ENCODE results near the gene NCKIPSD.

The NCKIPSD gene

DNA sequence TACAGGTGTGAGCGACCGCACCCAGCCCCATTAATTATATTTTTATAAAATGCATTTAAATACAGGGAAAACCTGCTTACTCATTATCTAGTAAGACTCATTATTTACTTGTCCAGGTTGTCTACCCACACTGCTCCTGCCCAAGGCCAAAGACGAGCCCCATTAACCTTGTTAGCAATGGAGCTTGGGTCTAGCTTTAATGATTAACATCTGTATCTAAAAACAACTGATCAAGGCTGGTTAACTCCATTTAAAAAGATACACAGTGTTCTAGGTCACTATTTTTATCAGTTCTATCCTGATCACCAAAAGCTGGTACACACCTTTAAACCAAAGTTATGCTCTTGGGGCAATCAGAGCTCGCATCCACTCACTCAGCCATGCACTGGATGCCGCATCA is 10.4 kb upstream of the NCKIPSD start:
- no peak for DNase-seq

DNA sequence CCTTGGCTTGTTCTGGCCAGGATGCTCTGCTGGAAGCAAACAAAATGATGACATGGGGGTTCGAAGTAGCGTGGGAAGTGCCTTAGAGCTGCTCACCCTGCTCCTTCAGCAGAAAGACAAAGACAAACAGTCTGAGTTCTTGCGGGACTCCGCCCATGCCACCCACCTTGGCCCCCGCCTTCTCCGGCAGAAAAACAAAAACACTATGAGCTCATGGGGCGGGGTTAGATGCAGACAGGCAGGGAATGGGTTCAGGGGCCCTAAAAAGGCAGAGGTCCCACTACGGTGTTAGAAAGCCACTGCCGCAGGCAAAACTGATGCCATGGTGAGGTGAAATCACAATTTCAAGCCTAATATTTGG is 9.7 kb upstream of the NCKIPSD start:
- no peak for DNase-seq

DNA sequence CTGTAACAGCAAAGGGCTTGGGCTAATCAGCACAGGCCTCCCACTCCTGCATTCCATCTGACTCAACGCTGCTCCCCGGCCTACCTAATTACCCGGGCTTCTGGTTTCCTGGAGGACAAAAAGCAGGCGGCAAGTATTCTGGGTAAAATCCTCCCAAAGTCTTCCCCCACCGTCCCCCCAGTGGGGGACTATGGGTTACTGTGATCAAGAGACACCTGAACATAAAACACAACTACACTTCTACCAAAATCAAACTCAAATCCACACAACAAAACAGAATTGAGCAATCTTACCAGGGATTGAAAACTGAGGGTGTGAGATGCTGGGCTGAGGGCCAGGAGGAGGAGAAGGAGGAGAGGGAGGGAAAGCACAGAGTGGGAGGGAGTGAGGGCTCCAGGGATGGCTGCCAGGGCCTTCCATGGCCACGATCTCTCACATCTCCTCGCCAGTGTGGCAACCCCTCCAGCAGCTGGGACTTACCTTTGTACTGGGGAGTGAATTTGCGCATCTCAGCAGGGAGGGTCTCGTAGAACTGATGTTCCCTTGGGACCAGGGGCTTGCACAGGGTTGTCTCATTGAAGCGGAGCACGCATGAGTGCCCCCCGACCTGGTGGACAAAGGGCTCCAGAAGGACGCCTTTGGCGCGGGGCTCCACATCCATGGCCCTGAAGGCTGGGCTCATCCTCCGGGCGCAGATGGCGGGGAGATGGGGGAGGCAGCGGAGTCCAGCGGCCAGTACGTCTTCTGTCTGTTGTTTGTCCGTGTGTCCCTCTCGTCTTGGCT is 9.1 kb upstream of the NCKIPSD start:
- DNase-seq, result no peak

DNA sequence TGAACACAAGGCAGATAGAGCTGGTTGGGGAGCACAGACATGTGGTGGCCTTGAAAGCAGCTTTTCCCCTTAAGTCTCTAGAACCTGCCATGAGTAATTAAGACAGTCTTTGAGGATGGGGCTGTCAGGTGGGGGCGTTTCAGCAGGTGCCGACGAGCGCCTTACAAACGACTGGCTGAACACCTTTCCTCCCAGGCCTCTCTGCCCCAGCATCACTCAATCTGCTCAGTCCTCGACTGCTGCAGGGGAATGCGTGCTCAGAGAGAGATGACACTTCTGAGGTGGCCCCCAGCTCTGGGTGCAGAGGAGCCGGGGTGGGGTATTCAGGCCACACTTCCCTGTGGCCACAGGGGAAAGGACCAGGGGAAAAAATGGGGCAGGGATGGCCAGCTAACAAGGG is 8.1 kb upstream of the NCKIPSD start:
- no peak for DNase-seq

DNA sequence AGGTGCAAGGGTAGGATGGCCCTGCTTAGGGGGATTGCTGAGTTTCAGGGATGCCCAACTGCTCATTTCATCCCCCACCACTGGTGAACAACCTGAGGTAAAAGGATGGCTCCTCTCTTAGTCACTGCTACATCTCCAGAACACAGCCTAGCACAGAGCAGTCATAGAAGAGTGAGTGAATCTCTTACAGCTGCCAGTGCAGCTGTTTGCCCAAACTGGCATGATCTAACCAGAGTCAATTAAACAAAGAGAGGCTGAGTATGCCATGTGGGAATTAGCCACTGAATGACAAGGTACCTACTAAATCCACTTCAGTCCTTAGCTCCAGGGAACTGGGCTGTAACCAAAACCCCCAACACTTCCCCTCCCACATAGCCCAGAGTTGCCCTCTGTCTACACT is 6.8 kb upstream of the NCKIPSD start:
- DNase-seq, result no peak

DNA sequence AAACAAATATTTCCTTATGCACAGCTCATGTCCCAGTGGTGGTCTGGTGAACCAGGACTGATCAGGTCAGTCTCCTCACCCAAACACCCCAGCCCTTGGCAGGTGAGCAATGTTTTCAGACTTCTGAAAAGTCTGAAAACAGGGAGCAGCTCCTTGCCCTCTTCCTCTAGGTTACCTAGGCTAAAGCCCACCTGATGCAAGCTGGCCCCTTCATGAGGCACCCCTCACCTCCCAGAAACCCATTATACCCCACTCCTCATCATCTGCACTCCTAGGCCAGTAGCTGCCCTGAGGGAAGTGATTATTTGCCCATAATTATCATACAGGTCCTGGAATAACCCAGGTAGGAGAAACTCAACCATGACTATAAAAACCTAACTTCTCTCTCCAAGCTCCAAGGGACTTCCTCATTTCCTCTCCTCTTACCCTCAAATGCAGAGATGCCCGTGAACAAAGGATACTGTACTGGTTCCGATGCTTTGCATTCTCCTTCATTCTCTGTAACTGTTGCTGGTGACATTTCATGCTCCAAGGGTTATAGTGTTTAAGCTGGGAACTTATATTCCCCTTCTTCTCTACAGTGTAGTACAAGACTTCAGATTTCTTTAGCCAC is 5.2 kb upstream of the NCKIPSD start:
- DNase-seq, result no peak

DNA sequence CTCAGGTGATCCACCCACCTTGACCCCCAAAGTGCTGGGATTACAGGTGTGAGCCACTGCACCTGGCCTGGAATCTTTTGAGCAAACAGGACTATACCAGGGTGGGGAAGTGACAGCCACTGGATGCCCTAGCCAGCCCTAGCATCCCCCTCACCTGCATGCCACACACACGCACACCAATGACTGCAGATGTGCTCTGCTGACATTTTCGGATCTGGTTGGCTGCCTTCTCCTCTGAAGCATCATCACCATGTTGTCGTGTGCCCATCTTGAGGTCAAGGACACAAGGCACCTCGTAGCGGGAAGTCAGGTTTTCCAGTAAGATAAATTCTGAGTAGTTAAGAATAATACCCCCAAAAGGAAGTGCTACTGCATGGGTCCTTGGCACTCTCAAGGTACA is 3.7 kb upstream of the NCKIPSD start:
- no peak for DNase-seq

DNA sequence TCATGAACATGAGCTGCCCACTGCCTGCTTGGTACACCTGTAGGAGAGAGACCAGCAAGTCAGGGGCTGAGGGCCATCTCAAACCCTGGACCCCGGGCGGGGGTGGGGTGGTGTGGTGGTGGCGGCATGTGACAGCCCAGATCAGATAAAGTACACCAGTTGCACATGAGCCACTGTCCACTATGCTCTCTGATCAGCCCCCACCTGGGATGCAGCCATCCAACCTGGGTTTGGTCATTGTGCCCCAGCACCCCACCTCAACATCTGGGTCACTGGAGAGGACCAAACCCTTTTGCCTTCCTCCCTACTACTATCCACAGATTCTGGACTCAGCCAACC is 3.0 kb upstream of the NCKIPSD start:
- DNase-seq, result no peak

DNA sequence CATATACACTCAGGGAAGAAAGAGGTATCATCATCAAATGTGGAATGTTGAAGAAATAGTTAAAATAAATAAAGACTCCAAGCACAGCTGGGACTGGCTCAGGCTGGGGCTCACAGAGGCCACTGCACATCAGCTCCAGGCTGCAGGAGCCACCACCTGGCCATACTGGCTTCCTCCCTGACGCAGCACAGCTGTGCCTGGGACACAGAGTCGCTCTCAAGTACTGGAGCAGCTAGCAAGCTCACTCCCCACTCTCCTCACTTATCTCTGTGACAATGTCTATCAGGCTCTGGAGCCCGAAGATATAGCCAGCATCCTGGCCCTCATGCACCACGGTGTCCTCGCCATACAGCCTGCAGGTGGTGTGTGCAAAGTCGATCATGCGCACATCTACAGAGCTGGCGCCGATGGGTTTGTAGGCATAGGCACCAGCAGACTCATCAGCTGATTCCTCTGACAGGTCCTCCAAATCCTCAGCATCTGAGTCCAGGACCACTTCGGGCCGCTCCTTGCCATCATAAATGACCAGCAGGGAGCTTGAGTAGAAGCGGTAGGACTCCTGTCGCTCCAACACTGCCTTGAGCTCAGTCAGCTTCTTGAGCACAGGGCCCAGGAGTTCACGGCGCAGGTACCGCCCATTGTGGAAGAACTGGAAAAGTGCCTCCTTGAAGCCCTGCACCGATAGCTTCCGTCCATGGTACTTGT is 2.5 kb upstream of the NCKIPSD start:
- DNase-seq, result no peak

DNA sequence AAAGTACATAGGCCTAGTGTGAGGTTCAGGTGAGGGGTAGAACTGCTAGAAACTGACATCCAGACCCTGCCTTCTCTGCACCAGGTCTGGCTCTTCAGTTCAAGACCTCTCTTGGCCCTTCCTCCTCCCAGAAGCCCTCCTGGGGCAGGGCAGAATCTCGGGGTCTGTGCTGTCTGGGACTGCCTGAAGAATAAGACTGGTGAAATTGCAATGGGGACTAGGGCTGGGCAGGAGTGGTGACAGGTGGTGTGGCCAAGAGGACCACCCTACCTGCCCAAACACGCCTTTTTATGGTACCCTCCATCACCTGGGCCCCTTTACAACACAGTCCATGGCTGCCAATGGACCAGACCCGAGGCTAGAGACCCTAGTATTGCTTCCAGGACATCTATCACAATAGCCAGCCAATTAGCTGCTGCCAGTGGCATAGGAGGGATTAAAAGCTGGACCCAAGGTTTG is 1.5 kb upstream of the NCKIPSD start:
- DNase-seq, result no peak

DNA sequence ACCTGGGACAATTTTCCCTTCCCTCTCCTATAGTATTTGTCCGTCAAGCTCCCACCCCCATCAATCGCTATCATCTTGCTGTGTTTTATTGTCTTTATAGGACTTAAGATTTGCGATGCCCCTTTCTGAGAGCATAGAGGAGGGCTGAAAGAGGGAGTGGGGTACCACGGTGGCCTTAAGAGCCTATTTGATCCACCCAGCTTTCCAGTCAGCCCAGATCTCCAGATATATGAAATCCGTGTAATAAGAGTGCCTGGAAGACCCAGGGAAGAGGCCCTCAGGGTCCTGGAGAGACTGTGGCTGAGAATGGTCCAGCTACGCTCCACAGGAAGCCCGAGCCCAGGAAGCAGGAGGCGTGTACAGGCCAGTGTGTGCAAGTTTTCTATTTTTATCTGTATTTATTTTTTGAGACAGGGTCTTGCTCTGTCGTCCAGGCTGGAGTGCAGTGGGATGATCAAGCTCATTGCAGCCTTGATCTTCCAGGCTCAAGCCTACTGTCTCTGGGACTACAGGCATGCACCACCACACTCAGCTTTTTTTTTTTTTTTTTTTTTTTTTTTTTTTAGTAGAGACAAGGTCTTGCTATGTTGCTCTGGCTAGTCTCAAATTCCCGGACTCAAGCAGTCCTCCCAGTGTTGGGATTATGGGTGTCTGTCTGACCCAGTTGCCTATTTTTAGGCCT is 964 bp upstream of the NCKIPSD start:
- DNase-seq, result no peak

DNA sequence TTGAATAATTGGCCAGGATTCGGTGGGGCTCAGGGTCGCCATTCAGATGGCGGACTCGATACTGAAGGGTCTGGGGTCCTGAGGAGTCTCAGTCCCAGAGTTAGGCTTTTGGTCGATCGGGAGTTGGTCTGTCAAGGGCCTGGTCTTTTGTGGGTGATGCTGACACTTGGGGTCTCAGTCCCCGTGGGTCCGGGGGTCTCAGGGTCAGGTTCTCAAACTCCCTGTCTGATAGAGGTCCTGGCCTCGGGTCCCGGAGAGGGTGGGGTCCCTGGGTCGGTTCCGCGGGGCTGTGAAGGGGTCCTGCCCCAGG is 467 bp downstream of the NCKIPSD start:
- DNase-seq, result no peak

DNA sequence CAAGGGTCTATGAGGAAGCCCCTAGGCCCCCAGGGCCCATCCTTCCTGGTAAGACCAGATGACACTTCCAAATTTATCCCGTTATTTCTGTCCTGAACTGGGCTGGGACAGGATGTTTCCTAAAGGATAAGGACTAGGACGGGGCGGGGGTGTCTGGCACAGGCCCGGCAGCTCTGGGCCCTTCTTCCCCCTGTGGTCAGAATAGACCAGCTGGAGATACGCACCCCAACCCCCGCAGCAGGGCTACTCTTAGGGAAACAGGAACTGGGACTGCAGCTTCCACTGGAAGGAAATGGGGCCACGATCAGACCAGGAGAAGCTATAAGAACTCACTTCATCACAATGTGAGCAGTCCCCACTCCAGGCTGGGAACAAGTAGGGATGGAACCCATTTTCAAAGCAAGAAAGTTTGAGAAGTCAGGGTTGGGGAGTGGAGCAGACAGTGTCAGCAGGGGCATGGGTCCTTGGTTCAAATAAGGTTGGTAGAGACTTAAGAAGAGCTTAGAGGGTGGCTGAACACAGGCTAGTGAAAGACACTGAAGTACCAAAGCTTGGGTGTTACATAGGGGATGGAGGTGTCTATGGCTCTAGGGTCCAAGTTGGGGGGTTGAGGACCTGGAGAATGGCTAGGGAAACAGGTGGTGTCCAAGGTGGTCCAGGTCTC is 1.1 kb downstream of the NCKIPSD start:
- DNase-seq, result no peak

DNA sequence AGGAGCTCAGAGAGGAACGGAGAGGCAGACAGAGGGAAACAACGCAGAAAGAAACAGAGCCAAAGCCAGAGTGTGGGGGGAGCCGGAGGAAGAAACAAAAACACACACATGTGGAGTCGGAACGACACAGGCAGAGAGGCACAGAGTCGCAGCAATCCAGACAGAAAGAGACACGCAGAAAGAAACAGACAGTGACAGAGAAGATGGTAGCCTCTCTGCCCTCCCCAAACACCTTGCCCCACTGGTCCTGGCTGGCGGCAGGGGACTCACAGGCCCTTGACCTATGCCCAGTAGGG is 1.7 kb downstream of the NCKIPSD start:
- DNase-seq, result no peak

DNA sequence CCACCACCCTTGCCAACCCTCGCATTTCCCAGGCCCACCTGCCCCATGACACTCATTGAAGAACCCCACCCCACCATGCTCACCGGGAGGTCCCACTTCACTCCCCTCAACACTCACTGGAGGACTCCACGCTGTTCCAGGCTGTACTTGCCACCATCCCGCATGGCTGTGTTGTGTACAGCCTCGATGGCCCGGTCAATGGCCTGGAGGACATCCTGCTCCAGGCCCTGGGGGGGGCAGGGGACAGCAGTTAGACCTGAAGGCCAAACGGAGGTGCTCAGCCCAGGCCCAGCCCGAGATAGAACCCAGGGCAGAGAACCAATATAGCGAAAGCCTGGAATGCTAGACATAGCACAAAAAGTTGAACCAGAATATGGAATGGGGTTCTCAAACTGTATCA is 2.9 kb downstream of the NCKIPSD start:
- no peak for DNase-seq

DNA sequence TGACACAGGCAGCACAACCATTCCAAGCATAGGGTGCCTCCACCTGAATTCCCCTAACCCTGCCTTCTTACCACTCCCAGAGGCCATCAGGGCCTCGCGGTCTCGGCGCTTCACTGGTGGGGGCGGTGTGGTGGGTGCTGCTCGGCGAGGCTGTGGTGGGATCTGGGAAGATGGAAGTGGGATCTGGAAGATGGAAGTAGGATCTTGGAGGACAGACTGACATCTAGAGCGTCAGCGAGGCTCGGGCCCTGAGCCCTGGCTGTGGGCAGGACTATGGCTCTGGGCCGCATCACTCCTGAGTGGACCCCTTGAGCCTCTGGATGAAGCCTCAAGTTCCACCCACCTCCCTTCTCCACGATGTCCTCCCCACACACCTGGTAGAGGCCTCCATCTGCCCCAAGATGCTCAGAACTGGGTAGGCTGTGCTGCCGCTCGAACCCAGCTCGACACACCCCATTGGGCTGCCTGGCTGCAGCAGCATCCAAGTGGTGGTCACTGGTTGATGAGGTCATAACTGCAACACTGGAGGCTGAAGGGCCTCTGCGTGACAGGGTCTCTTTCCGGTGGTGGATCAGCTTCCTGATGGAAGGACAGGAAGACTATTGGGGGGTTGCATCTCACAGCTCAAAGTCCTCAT is 3.6 kb downstream of the NCKIPSD start:
- no peak for DNase-seq

DNA sequence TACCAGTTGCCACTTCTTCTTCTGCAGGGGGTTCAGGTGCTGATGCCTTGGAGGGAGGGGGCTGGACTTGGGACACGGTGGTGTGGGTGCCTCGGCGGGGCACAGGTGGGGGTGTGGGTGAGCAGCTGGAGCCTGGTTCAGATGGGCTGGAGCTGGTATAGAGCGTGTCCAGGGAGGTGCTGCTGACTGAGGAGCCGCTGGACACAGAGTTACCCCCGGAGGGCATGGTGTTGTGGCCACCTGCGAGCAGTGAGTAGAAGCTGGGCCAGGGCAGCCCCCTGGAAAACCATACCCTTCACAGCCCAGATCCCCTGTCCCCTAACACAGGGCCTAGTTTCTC is 4.2 kb downstream of the NCKIPSD start:
- no peak for DNase-seq

DNA sequence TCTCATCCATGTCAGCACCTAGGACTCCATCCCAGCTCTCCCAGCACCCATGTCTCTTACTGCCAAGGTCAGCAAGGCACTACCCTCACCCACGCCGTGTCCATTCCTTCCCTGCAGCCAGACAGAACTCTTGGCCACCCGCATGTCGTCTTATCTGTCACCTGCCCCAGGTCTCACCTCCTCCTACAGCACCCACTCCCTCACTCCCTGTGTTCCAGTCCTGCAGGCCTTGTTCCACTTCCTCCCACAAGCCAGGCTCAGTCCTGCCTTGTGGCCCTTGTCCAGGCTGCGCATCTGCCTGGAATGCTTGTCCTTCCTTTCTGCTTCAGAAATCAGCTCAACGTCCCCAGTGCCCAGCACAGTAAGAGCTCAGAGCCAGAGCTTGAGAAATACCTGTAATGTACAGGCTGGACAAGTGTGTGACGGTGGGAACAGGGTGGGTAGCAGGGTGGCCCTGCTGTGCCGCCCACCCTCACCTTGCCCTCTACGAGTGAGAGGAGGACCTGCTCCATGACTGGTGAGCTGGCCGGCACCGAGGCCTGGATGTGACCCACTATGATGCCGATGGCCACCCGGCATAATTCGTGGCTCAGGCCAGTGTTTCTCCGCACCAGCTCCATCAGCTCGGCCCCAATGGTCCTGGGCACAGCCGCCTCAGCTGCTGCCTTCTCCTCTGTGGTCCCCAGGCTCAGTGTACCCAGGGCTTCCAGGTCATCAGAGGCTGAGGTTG is 4.7 kb downstream of the NCKIPSD start:
- DNase-seq, result no peak

DNA sequence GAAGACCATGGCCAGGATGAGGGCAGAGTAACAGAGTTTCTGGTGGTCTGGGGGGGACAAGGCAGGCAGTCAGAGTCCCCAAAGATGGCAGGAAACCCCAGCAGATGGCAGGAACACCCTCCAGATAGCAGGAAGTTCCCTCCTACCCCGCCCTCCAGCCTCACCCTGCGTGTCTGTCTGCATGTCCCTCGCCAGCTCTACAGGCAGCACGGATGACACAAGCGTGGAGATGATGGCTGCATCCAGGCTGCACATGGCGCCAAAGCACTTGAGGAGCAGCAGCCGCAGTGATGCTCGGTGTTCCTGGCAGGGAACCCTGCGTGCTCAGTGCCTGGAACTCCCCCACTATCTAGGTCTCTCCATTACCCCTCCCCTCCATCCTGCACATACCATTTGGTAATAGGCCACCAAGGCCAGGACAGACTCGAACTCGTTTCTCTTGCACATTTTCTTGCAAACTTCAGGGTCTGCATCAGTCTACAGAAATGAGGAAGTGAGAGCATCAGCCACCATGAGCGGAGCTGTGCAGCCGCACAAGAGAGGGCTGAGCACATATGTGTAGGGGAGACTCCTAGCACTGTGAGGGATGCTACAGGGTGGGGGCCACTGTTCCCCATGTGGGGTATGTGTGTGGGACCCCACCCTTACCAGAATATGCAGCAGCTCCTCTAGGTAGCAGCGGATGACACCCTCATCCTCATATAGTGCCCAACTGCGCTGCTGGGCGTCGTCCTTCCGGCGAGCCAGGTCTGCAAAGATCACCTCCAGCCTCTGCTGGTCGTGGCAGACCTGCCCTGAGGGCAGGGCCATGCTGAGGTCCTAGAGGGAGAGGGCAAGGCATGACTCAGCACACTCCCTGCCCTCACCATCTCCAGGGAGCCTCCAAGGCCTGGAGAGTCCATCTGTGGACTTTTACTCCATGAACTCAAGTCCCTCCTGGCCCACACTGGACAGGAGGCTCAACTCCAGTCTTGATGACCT is 6.0 kb downstream of the NCKIPSD start:
- DNase-seq, result no peak

DNA sequence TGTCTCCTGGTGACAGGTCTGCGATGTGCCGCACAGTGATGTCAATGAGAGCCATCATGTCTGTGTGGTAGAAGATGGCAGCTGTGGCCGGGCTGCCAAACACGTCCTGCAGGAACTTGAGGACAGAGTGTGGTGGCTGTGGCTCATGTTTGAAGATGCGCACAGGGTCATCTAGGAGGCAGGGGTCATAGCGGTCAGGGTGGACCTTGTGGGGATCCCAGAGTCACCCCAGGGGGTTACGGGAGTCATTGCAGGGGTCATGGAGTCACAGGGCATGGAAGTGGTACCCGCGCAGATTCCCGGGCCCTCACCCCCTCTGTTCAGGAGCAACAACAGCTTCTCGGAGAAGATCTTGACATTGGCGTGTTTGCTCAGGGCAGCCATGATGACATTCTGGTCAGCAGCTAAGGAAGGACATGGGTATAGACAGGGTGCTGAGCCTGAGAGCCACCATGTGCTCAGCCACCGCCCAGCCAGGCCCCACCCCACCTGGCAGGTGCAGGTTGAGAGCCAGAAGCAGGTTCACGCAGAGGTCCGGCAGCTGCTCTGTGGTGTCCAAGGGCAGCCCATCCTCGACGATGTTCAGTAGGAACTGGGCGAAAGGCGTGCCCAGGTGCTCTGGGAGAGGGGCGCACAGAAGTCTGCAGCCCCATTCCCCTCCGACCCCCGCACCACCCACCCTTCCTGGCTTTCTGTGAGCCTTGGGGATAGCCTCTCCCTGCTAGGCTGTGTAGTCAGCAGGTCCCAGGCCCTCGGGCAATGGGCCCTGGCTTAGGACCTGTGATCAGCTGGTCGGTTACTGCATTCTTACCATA is 6.9 kb downstream of the NCKIPSD start:
- DNase-seq, result no peak

Measured in NCI-H187 (cell line).